ENCODE results near the gene CPB2. TPM values are rescaled to one million over a fixed set of nuclear protein-coding genes. Genes with fewer than 3 reads are reported as not detected.

The CPB2 gene
- total RNA-seq, 1 donor from 2014 or later = not detected

DNA sequence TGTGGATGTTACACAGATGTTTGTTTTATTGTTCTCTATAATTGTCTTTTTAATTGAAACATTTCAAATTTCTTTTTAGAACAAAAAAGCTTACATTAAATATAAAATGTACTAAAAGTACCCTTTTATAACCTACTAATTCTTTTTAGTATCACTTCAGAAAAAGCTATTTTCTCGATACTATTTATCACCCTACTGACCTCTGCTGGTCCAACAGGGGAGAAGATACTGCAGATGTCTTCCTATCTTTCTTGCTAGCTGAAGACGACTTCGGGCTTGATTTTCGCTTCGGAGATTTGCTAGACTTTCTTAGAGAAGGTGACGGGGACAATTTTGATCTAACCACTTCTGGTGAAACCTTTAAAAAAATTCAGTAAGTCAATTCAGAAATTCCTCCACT, 94.7 kb downstream of the CPB2 start:
- no peaks in the 10 kb centered on the region for H3K27me3 Mint-ChIP-seq (ENCODE audit: unreplicated experiment)
- no peak overlapping the region for H3K27ac Mint-ChIP-seq (ENCODE audit: unreplicated experiment)
- no peak overlapping the region for H3K4me3 Mint-ChIP-seq (ENCODE audit: unreplicated experiment)
- H3K4me1 Mint-ChIP-seq (ENCODE audit: unreplicated experiment) = no peaks in the 10 kb centered on the region
- peak; percentile 11 for DNase-seq (ENCODE audit: low spot score)
- peaks cover 3% of the 10 kb centered on the region for H3K36me3 Mint-ChIP-seq (ENCODE audit: low read depth, unreplicated experiment)
- TF ChIP-seq, protein P1, sequence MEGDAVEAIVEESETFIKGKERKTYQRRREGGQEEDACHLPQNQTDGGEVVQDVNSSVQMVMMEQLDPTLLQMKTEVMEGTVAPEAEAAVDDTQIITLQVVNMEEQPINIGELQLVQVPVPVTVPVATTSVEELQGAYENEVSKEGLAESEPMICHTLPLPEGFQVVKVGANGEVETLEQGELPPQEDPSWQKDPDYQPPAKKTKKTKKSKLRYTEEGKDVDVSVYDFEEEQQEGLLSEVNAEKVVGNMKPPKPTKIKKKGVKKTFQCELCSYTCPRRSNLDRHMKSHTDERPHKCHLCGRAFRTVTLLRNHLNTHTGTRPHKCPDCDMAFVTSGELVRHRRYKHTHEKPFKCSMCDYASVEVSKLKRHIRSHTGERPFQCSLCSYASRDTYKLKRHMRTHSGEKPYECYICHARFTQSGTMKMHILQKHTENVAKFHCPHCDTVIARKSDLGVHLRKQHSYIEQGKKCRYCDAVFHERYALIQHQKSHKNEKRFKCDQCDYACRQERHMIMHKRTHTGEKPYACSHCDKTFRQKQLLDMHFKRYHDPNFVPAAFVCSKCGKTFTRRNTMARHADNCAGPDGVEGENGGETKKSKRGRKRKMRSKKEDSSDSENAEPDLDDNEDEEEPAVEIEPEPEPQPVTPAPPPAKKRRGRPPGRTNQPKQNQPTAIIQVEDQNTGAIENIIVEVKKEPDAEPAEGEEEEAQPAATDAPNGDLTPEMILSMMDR (IDR thresholded peaks at IDR 0.05; ENCODE audit: unreplicated experiment) = peak; percentile 35
- no peaks in the 10 kb centered on the region for H3K9me3 Mint-ChIP-seq (ENCODE audit: unreplicated experiment)

DNA sequence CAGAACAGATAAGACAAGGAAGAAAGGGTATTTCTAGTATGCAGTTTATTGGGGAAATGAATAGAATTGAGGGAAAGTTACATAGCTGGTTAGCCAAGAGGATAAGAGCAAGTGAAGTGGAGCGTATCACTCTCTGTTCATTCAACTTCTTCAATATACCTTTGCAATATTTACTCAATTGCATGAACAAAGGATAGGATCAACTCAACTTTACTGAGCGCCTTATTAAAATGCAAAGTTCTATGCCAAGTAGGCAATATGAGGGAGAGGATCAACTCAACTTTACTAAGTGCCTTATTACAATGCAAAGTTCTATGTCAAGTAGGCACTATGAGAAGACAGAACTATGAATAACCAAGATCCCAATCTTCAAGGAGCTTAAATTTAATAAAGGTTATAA, 96.2 kb downstream of the CPB2 start:
- TF ChIP-seq, protein P1 (IDR thresholded peaks at IDR 0.05; ENCODE audit: unreplicated experiment) = no peak
- no peaks in the 10 kb centered on the region for H3K4me1 Mint-ChIP-seq (ENCODE audit: unreplicated experiment)
- DNase-seq (ENCODE audit: low spot score) = no peak

DNA sequence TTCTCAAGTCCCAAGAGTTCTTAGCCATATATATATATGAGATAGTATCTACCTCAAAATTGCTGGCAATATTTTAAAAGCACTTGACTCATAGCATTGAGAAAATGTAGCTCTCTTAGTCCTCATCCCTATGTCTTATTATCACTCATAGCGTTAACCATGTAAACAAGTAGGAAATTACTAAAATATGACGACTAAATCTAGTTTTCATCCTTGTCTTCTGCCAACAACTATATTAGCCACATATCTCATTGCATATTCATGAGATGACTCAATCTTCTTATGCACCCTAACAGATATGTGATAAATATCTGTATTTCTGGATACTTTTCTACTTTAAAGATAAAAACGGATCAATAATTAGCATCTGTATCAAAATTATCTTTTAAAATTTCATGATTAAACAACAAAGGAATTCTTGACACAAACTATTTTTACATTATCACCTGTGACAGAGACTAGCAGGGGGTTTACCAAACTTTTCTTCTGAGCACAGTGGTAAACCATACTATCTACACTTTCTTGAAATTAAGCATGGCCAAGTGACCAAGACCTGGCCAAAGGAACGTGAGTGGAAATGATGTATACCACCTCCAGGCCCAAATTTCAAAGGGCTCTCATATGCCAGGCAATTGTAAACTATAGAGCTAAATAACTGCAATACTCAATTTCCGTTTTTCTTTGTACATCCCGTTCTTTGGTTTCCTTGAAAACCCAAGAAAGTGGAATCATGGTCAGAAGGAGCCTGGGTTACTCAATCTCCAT, 98.0 kb downstream of the CPB2 start:
- H3K4me3 Mint-ChIP-seq (ENCODE audit: unreplicated experiment) = no peak overlapping the region
- peaks cover 4% of the 10 kb centered on the region for H3K36me3 Mint-ChIP-seq (ENCODE audit: low read depth, unreplicated experiment)
- TF ChIP-seq, protein P1 (IDR thresholded peaks at IDR 0.05; ENCODE audit: unreplicated experiment) = no peak
- H3K4me1 Mint-ChIP-seq (ENCODE audit: unreplicated experiment) = peaks cover 5% of the 10 kb centered on the region
- H3K27me3 Mint-ChIP-seq (ENCODE audit: unreplicated experiment) = no peaks in the 10 kb centered on the region
- no peaks in the 10 kb centered on the region for H3K9me3 Mint-ChIP-seq (ENCODE audit: unreplicated experiment)
- H3K27ac Mint-ChIP-seq (ENCODE audit: unreplicated experiment) = no peak overlapping the region
- DNase-seq (ENCODE audit: low spot score) = no peak

More for the DNA sequence above, 96.2 kb downstream of the CPB2 start:
- no peak overlapping the region for H3K4me3 Mint-ChIP-seq (ENCODE audit: unreplicated experiment)
- H3K9me3 Mint-ChIP-seq (ENCODE audit: unreplicated experiment) = no peaks in the 10 kb centered on the region
- H3K27me3 Mint-ChIP-seq (ENCODE audit: unreplicated experiment) = no peaks in the 10 kb centered on the region
- H3K27ac Mint-ChIP-seq (ENCODE audit: unreplicated experiment) = no peak overlapping the region
- peaks cover 3% of the 10 kb centered on the region for H3K36me3 Mint-ChIP-seq (ENCODE audit: low read depth, unreplicated experiment)

DNA sequence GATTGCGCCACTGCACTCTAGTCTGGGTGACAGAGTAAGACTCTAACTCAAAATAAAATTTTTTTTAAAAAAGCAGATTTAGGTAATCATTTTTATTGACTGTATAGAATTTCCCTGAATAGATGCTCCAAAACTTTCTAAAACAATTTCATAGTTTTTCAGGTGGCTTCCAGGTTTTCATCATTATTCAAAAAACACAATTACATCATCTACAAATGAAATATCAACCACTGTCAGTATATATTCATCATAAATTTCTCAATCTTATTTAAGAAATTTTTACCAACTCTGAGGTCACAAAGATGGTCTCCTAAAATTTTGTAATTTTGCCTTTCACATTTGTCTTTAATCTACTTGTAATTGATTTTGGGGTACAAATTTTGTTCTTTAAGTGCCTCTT, 100.3 kb downstream of the CPB2 start:
- H3K27me3 Mint-ChIP-seq (ENCODE audit: unreplicated experiment) = no peaks in the 10 kb centered on the region
- no peaks in the 10 kb centered on the region for H3K9me3 Mint-ChIP-seq (ENCODE audit: unreplicated experiment)
- DNase-seq (ENCODE audit: low spot score) = no peak
- peaks cover 5% of the 10 kb centered on the region for H3K4me1 Mint-ChIP-seq (ENCODE audit: unreplicated experiment)
- H3K4me3 Mint-ChIP-seq (ENCODE audit: unreplicated experiment) = no peak overlapping the region
- H3K27ac Mint-ChIP-seq (ENCODE audit: unreplicated experiment) = no peak overlapping the region
- H3K36me3 Mint-ChIP-seq (ENCODE audit: low read depth, unreplicated experiment) = peaks cover 14% of the 10 kb centered on the region
- TF ChIP-seq, protein P1 (IDR thresholded peaks at IDR 0.05; ENCODE audit: unreplicated experiment) = no peak

Other genes with a start within 250 kb of the CPB2 start
- gene ZC3H13, start 52.3 kb downstream of the CPB2 start, total RNA-seq (ENCODE audit: unreplicated experiment) = 44.9 TPM
- gene LCP1, start 77.1 kb upstream of the CPB2 start, total RNA-seq (ENCODE audit: unreplicated experiment) = 11.9 TPM
- not detected for gene LRRC63, start 106.9 kb upstream of the CPB2 start, total RNA-seq (ENCODE audit: unreplicated experiment)